Measurements from ENCODE around the gene WDR1.

WDR1 gene

GRCh38 chr4:10113362-10114047, 3.1 kb downstream of the WDR1 start:
- no peak for DNase-seq (ENCODE audit: low spot score)

- DNase-seq (ENCODE audit: low spot score) = no peak
Measured at GRCh38 chr4:10112658-10113284, 3.8 kb downstream of the WDR1 start.

GRCh38 chr4:10111067-10111801, 5.4 kb downstream of the WDR1 start:
- no peak for DNase-seq (ENCODE audit: low spot score)

GRCh38 chr4:10109995-10110670, 6.5 kb downstream of the WDR1 start:
- DNase-seq (ENCODE audit: low spot score) = no peak

GRCh38 chr4:10108818-10109783, 7.5 kb downstream of the WDR1 start:
- DNase-seq (ENCODE audit: low spot score) = no peak

GRCh38 chr4:10108391-10108790, 8.2 kb downstream of the WDR1 start:
- DNase-seq (ENCODE audit: low spot score) = no peak

GRCh38 chr4:10107111-10108091, 9.2 kb downstream of the WDR1 start:
- no peak for DNase-seq (ENCODE audit: low spot score)

GRCh38 chr4:10106421-10107039, 10.1 kb downstream of the WDR1 start:
- DNase-seq (ENCODE audit: low spot score) = no peak

GRCh38 chr4:10105920-10106319, 10.7 kb downstream of the WDR1 start:
- no peak for DNase-seq (ENCODE audit: low spot score)

GRCh38 chr4:10105421-10105820, 11.2 kb downstream of the WDR1 start:
- no peak for DNase-seq (ENCODE audit: low spot score)

- DNase-seq (ENCODE audit: low spot score) = no peak
Measured at GRCh38 chr4:10104991-10105276, 11.7 kb downstream of the WDR1 start.

GRCh38 chr4:10104211-10104990, 12.2 kb downstream of the WDR1 start:
- no peak for DNase-seq (ENCODE audit: low spot score)

- DNase-seq (ENCODE audit: low spot score) = no peak
Measured at GRCh38 chr4:10102474-10103332, 13.9 kb downstream of the WDR1 start.

GRCh38 chr4:10101671-10102473, 14.7 kb downstream of the WDR1 start:
- DNase-seq (ENCODE audit: low spot score) = no peak

- DNase-seq (ENCODE audit: low spot score) = no peak
Measured at GRCh38 chr4:10100734-10101216, 15.8 kb downstream of the WDR1 start.

- no peak for DNase-seq (ENCODE audit: low spot score)
Measured at GRCh38 chr4:10099499-10100325, 16.9 kb downstream of the WDR1 start.
